ENCODE results near the gene BEST2.
"Not testable (repeated sequence)": the region's sequence is repeated elsewhere in the genome, so short reads cannot be mapped to it uniquely, and the experiment has no call there.

The BEST2 gene

DNA sequence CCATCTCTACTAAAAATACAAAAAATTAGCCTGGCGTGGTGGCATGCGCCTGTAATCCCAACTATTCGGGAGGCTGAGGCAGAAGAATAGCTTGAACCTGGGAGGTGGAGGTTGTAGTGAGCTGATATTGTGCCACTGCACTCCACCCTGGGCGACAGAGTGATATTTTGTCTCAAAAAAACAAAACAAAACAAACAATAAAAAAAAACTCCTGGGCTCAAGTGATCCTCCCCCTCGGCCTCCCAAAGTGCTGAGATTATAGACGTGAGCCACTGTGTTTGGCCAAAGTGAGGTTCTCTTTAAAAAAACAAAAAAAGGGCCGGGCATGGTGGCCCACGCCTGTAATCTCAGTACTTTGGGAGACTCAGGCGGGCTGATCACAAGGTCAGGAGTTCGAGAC, 35.9 kb downstream of the BEST2 start:
- DNase-seq (ENCODE audit: low read depth): no peak

DNA sequence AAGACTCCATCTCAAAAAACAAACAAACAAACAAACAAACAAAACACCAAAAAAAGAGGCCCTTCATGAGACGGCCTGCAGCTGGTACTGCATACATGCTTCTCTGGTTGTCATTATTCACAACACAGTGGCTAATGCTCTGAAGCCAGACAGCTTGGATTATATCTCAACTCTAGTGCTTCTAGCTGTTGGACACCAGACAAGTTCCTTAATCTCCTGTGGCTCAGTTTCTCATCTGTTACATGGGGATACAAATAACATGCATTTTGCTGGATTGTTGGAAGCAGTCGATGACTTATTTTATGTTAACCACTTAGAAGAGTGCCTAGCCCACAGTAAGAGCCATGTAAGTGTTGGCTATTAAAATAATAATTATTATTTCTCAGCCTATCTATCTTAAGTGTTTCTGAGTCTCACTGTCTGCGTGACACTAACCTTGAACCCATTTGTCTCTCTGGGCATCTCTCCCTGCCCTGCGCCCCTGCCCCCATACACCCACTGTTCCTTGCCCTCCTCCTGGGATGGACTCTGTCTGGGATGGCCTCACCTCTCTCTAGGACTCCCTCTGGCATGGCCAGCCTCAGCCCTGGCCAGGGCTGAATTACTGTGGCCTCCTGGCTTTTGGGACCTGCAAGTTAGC, 36.6 kb downstream of the BEST2 start:
- no peak for DNase-seq (ENCODE audit: low read depth)

DNA sequence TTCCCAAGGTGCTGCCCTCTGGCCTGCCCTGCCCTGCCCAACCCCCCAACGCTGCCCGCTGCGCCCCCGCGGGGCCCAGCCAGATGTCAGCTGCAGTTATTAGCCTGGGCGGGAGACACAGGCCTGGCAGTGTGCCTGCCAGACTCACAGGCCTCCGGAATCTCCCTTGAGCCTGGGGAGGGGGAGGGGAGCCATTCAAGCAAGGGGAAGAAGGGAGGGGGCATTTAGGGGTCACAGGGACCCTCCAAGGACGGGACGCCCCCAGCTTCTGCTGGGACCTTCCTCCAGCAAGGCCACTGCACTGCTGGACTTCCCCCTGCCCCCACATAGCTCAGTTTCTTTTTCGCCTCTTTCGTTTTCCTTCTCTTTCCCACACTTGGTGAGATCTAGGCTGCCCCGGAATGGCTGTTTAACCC, 37.1 kb downstream of the BEST2 start:
- DNase-seq (ENCODE audit: low read depth): no peak

GRCh38 chr19:12789098-12789903, 37.7 kb downstream of the BEST2 start:
- DNase-seq (ENCODE audit: low read depth): no peak

DNA sequence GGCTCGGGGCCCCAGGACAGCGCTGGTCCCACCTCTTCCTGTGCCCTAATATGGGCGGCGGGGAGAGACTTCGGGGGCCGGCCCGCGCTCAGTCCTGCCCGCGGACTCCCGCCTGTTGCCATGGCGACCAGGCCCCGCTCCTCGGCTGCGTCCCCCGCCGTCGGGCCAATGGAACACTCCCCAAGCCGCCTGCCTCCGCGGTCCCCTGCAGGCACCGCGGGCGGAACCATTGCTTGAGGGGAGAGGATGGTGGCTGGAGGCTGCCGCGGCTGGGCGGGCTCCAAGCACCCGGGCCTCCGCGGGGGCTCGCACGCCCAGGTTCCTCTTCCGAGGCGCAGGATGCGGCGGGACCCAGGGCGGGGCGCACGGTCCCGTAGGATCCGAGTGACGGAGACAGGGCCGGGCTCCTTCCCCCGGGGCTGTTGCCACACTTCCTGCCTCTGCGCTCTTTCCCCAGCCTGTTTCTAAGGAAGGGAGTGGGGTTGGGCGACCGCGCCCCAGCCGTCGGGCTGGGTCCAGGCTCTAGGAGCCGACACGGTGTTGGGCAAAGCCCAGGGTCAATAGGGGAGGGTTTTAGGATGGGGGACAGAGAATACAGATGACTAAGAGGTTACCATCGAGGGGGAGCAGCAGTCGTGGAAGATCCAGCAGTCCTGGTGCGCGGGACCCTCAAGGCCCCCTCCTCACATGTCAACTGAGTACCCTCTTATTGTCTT, 38.5 kb downstream of the BEST2 start:
- DNase-seq (ENCODE audit: low read depth): peak; percentile 83

GRCh38 chr19:12790628-12791344, 39.2 kb downstream of the BEST2 start:
- no peak for DNase-seq (ENCODE audit: low read depth)

DNA sequence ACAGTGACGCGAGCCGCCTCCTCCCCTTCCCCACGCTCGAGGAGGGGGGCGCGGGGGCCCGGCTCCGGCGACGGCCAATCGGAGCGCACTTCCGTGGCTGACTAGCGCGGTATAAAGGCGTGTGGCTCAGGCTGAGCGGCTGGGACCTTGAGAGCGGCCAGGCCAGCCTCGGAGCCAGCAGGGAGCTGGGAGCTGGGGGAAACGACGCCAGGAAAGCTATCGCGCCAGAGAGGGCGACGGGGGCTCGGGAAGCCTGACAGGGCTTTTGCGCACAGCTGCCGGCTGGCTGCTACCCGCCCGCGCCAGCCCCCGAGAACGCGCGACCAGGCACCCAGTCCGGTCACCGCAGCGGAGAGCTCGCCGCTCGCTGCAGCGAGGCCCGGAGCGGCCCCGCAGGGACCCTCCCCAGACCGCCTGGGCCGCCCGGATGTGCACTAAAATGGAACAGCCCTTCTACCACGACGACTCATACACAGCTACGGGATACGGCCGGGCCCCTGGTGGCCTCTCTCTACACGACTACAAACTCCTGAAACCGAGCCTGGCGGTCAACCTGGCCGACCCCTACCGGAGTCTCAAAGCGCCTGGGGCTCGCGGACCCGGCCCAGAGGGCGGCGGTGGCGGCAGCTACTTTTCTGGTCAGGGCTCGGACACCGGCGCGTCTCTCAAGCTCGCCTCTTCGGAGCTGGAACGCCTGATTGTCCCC, 39.9 kb downstream of the BEST2 start, which contains the start of gene JUNB:
TSS of gene JUNB (plus strand) at position 142 of the 706 bp plus-strand sequence. CDS start at position 428, 286 bp downstream.
- DNase-seq (ENCODE audit: low read depth): peak; percentile 93

DNA sequence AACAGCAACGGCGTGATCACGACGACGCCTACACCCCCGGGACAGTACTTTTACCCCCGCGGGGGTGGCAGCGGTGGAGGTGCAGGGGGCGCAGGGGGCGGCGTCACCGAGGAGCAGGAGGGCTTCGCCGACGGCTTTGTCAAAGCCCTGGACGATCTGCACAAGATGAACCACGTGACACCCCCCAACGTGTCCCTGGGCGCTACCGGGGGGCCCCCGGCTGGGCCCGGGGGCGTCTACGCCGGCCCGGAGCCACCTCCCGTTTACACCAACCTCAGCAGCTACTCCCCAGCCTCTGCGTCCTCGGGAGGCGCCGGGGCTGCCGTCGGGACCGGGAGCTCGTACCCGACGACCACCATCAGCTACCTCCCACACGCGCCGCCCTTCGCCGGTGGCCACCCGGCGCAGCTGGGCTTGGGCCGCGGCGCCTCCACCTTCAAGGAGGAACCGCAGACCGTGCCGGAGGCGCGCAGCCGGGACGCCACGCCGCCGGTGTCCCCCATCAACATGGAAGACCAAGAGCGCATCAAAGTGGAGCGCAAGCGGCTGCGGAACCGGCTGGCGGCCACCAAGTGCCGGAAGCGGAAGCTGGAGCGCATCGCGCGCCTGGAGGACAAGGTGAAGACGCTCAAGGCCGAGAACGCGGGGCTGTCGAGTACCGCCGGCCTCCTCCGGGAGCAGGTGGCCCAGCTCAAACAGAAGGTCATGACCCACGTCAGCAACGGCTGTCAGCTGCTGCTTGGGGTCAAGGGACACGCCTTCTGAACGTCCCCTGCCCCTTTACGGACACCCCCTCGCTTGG, 40.7 kb downstream of the BEST2 start:
- no peak for DNase-seq (ENCODE audit: low read depth)

DNA sequence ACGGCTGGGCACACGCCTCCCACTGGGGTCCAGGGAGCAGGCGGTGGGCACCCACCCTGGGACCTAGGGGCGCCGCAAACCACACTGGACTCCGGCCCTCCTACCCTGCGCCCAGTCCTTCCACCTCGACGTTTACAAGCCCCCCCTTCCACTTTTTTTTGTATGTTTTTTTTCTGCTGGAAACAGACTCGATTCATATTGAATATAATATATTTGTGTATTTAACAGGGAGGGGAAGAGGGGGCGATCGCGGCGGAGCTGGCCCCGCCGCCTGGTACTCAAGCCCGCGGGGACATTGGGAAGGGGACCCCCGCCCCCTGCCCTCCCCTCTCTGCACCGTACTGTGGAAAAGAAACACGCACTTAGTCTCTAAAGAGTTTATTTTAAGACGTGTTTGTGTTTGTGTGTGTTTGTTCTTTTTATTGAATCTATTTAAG, 41.3 kb downstream of the BEST2 start:
- no peak for DNase-seq (ENCODE audit: low read depth)

DNA sequence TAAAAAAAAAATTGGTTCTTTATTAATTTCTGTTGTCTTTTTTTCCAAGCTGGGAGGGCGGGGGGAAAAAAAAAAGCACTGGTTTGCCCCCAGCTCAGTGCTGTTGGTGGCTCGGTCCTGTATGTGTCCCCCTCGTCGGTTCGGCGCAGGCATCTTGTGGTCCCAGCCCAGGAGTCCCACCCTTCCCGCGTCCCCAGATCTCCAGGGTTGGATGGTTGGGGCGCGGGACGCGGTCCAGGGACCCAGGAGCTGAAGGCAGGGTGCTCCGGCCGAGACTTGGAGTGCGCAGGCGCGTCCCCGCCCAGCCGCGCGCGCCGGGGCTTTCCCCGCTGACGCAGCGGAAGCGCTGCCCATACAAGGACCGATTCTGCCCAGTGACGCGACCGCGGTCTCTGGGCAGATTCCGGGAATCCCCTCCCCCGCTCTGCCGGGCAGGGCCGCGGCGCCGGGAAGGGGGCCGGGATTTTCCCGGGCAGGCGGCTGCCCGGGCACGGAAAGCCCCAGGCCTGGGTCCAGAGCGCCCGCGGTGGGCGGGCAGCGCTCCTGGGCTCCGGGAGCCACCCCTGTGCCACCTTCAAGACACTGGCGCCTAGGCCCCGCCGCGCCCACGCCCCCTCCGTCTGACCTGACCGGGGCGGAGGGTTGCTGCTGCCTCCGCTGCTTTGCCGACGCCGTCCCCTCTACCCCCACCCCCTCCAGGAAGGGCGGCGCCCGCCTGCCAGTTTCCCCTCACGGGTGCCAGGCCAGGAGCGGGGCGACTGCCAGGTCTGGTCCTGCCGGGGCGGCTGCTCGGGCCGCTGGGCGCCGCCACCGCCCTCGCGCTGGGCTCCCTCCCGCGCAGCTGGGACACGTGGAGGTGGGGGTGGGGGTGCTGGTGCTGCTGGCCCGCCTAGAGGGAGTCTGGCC, 42.0 kb downstream of the BEST2 start:
- peak; percentile 82 for DNase-seq (ENCODE audit: low read depth)

DNA sequence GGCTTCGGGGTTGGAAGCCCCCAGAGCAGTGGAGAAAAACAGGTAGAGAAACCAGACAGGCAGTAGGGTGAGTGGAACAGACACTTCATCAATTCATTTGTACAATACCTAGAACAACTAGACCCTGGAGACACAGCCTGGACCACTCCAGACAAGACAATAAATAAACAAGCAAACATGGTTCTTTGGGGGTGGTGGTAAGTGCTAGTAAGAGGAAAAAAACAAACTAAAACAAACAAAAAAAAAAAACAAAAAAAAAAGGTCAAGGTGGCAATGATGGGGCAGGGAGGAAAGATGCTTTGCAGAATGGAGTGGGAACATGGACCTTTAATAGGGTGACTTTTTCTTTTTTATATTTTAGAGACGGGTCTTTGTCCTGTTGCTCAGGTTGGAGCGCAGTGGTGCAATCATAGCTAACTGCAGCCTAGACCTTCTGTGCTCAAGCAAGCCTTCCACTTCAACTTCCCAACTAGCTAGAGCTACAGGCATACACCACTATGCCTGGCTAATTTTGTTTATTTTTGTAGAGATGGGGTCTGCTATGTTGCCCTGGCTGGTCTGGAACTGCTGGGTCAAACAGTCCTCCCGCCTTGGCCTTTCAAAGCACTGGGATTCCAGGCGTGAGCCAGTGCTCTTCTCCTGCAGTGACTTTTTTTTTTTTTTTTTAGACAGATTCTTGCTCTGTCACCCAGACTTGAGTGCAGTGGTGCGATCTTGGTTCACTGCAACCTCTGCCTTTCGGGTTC, 42.8 kb downstream of the BEST2 start:
- no peak for DNase-seq (ENCODE audit: low read depth)

GRCh38 chr19:12794971-12795381, 43.4 kb downstream of the BEST2 start:
- DNase-seq (ENCODE audit: low read depth): no peak

- DNase-seq (ENCODE audit: low read depth): peak; percentile 63
These were observed 44.8 kb downstream of the BEST2 start for GRCh38 chr19:12796146-12797071.

DNA sequence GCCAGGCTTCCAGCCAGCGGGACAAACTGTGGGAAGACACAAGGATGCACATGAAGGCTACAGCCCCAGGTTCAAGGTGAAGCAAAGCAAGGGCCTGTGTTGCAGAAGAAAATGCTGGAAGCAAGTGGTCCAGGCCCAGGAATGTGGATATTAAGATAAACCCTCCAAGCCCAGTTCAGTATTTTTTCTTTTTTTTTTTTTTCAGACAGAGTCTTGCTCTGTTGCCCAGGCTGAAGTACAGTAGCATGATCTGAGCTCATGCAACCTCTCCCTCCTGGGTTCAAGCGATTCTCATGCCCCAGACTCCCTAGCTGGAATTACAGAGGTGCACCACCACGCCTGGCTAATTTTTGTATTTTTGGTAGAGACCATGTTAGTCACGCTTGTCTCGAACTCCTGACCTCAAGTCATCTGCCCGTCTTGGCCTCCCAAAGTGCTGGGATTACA, 45.6 kb downstream of the BEST2 start:
- no peak for DNase-seq (ENCODE audit: low read depth)

DNA sequence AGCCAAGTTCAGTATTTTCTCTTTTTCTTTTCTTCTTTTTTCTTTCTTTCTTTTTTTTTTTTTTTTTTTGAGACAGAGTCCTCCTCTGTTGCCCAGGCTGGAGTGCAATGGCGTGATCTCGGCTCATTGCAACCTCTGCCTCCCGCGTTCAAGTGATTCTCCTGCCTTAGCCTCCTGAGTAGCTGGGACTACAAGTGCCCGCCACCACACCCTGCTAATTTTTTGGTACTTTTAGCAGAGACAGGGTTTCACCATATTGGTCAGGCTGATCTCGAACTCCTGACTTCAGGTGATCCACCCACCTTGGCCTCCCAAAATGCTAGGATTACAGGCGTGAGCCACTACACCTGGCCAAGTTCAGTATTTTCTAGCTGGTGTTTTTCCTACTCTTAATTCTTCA, 46.0 kb downstream of the BEST2 start:
- DNase-seq (ENCODE audit: low read depth): not testable (repeated sequence)

DNA sequence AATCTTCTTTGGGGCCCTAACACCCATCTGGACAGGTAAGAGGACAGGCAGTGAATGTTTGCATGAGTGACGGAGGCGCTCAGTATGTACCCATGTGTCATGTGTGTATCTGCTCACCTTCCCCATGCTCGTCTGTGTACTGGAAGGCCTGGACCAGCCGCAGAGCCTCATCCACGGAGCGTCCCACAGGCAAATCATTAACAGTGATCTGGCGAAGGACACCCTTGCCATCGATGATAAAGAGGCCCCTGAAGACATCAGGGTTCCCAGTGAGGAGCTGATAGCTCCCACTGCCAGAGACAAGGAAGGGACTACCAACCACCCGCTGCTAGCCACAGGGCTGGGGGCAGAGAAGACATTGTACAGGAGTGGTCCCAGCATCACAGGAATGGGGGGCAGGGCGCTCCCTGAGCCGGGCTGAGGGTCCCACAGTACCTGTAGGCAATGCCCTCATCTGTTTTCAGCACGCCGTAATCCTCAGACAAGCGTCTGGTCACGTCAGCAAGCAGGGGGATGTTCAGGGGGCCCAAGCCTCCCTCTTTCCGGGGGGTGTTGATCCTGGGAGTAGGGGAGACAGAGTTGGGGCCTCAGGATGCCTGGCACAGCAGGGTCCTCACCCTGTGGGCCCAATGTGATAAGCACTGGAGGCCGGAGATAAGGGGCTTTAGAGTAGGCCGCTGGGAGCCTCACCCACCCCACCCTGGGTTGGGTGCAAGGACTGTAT, 48.3 kb downstream of the BEST2 start:
- no peak for DNase-seq (ENCODE audit: low read depth)

DNA sequence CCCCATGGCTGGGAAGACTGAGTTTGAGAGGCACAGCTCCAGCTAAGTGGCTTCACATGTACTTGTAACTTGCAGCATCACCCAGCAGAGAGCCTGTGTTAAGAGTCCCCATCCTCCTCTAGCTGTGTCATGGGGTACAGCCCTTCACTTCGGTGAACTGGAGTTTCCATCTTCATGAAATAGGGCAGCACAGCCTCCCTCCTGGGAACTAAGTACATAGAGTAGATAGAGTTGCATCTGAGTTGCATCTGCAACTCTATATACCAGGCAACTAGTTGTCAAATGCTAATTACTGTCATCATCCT, 48.8 kb downstream of the BEST2 start:
- no peak for DNase-seq (ENCODE audit: low read depth)

Data from stimulated activated CD8-positive, alpha-beta memory T cell treated with anti-CD3 and anti-CD28 coated beads, Interleukin-15, amount 100 ng/mL, for 1 hour (primary cell).